ENCODE results near the gene MRPS34.

DNA sequence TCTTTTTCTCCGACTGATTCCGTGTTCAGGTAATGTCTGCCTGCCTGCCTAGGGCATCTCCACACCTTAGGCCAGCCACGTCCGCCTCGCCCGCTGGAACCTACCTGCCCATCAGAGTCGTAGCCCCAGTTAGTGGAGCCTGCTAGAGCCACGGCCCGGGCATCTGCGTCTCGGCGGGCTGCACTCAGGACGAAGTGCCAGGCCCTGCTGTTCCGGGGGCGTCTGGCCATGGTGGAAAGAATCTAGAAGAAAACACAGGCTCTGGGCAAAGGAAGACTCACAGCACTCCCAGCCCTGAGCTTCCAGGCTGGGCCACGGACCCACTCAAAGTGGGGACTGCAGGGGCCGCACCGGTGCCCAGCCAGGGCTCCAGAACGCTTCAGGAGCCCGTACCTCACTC is 8.3 kb upstream of the MRPS34 start:
- TF ChIP-seq CTCF (optimal IDR thresholded peaks at IDR 0.05 in 1 of 3, IDR thresholded peaks at IDR 0.05 in 1 of 3, conservative IDR thresholded peaks at IDR 0.05 in 1 of 3; ENCODE audit: extremely low read depth in 1 of 3, insufficient read depth in 2 of 3, low read length in 3 of 3) = no peak
- no peak for TF ChIP-seq EZH2 (IDR thresholded peaks at IDR 0.05; ENCODE audit: low read length)

Data from keratinocyte (primary cell).